ENCODE measurements around the gene AUTS2. TPM values are rescaled to one million over a fixed set of nuclear protein-coding genes. Genes with fewer than 3 reads are reported as not detected.
A peak's percentile ranks its signal among the peaks of the same experiment; 100 is the strongest.

The AUTS2 gene
- total RNA-seq, 3 donors from 2014 or later = 31.5 to 94.3 (median 81.3) TPM

DNA sequence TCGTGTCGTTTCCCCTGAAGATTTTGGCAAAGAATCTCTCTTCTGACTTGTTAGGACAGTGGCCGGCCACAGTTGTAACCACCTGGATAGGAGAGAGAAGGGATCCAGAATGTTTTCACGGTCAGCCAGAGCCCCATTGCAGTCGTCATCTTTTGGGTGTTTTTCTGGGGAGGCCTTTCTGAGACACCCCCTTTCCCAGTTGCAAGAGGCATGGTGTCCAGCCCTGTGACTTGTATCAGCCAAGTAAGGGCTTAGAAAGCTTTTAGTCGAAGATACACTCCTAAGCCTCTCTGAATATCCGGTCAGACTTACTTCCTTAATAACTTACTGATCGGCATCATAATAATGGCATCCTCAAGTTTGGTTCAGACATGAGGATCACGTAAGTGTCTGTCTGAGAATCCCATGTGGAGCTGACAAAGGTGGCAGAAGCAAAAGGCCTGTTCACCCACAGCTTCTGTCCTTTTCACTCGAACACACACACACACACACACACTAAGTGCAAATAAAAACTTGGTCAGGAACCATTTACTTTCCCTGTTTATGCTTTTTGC lies 1098.0 kb downstream of the AUTS2 start:
- Histone ChIP-seq H3K4me1 (peaks cover 0 to 5% of the 10 kb centered on the region in 2 donors), H3K4me3 (peak overlapping the region; percentile 78 to 84 (median 82)), H3K27ac (peak overlapping the region; percentile 64 to 86), H3K9me3 (no peaks in the 10 kb centered on the region), H3K36me3 (no peaks in the 10 kb centered on the region), H3K27me3 (no peaks in the 10 kb centered on the region)
- no peak for TF ChIP-seq POLR2A (IDR thresholded peaks at IDR 0.05)
- no peak for TF ChIP-seq POLR2AphosphoS5 (IDR thresholded peaks at IDR 0.05)
- TF ChIP-seq, protein P1, sequence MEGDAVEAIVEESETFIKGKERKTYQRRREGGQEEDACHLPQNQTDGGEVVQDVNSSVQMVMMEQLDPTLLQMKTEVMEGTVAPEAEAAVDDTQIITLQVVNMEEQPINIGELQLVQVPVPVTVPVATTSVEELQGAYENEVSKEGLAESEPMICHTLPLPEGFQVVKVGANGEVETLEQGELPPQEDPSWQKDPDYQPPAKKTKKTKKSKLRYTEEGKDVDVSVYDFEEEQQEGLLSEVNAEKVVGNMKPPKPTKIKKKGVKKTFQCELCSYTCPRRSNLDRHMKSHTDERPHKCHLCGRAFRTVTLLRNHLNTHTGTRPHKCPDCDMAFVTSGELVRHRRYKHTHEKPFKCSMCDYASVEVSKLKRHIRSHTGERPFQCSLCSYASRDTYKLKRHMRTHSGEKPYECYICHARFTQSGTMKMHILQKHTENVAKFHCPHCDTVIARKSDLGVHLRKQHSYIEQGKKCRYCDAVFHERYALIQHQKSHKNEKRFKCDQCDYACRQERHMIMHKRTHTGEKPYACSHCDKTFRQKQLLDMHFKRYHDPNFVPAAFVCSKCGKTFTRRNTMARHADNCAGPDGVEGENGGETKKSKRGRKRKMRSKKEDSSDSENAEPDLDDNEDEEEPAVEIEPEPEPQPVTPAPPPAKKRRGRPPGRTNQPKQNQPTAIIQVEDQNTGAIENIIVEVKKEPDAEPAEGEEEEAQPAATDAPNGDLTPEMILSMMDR (IDR thresholded peaks at IDR 0.05) = no peak
- intact Hi-C loops (cut with DNase I; ENCODE audit: low total_unique reads) = no loop called here
- DNase-seq (ENCODE audit: low spot score in 2 of 2) = no peak

DNA sequence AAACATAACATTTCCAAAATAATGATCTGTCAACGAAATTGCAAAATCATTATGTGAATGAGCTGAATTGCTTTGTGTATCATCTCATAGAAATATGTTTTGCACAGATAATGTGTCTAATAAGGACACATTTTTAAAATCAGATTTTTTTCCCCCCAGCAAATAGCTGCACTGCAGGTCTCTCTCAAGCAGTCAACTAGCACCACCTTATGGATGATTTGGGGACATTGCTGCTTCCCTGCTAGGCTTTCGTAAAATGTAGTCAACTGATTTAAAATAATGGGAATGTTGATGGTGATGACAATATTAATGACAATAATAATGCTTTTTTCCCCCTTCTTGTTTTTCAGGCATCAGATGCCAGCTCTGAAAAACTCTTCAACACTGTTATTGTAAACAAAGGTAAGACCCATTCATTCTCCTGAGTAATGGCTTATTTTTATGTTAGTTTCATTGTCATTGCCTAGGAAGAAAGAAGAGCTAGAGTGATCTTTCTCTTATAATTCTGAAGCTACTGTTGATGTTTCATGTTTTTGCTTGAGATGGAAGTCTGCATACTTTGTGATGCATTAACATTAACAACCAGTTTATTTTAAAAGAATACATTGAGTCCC lies 1100.1 kb downstream of the AUTS2 start:
- H3K36me3 ChIP-seq = no peaks in the 10 kb centered on the region
- DNase-seq (ENCODE audit: low spot score in 2 of 2) = no peak
- peak overlapping the region in 1 of 3 donors; percentile 3 for H3K4me3 ChIP-seq
- no peaks in the 10 kb centered on the region for H3K27me3 ChIP-seq
- no peak overlapping the region for H3K27ac ChIP-seq
- TF ChIP-seq, protein P1 (IDR thresholded peaks at IDR 0.05) = peak in 2 of 3 donors; percentile 75 to 83
- TF ChIP-seq POLR2AphosphoS5 (IDR thresholded peaks at IDR 0.05) (no peak), POLR2A (IDR thresholded peaks at IDR 0.05) (no peak)
- peaks cover 0 to 5% of the 10 kb centered on the region in 2 donors for H3K4me1 ChIP-seq
- intact Hi-C loops (cut with DNase I; ENCODE audit: low total_unique reads) = no loop called here
- H3K9me3 ChIP-seq = no peaks in the 10 kb centered on the region

DNA sequence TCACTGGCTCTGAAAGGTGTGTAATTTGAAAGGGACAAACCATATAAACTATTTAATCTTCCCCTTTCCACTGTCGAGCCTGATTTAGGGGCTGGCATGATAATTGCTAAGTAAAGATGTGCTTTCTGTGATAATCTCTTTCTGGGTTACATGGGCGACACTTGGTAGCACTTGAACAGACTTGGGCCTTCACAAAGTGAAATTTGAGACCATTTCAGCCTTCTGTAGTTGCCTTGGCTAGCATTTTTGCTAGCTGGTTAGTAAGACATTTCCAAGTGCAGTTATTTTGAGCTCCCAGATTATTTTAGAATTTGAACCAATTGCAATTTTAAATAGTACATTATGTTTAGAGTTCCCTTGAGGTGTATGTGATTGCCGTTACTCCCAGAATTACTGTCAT lies 1101.0 kb downstream of the AUTS2 start:
- Histone ChIP-seq H3K27me3 (no peaks in the 10 kb centered on the region), H3K4me3 (no peak overlapping the region), H3K27ac (no peak overlapping the region), H3K4me1 (peaks cover 0 to 5% of the 10 kb centered on the region in 2 donors), H3K36me3 (no peaks in the 10 kb centered on the region), H3K9me3 (no peaks in the 10 kb centered on the region)
- no peak for DNase-seq (ENCODE audit: low spot score in 2 of 2)
- TF ChIP-seq POLR2A (IDR thresholded peaks at IDR 0.05) (no peak), POLR2AphosphoS5 (IDR thresholded peaks at IDR 0.05) (no peak)
- TF ChIP-seq, protein P1 (IDR thresholded peaks at IDR 0.05) = no peak
- intact Hi-C loops (cut with DNase I; ENCODE audit: low total_unique reads) = no loop called here

DNA sequence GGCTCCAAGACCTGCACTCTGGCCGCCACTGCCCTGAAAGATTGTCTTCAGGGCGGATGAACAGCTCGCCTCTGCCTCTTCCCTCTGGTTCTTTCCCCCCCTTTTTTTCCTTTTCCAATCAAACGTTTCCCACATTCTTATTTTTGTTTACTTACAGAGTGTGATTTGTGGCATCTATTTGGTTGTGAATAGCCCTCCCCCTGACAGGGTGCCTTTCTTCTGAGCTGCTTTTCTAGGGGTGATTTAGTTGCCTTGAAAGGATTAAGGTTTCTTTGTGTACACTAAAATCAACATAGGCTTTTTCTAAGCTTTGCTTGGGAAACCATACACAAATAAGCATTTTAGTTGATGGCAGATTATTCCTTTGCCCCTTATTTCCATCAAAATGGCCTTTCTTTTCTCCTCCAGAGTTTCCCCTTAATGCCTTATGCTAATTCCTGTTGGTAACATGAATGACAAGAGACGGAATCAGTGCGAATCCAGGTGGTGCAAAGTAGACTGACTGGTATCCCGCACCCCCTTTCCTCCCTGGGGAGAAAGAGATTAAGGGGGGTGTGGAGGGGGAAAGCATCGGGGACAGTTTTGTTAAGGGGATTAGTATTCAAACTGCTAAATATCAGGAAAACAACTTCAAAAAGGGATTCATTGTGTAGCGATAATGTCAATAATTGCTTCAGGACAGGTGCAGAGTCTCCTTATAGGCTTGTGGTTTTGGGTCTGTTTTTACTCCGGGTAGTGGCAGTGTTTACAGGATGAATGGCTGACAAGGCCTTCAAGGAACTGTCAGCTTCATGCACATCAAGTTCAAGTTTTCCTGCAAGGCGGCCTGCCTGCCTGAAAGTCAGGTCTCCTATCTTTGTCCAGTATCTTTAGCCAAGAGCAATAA lies 1102.0 kb downstream of the AUTS2 start:
- Histone ChIP-seq H3K4me3 (no peak overlapping the region), H3K27me3 (no peaks in the 10 kb centered on the region), H3K27ac (peak overlapping the region in 1 of 2 donors; percentile 3), H3K36me3 (no peaks in the 10 kb centered on the region), H3K4me1 (peaks cover 0 to 5% of the 10 kb centered on the region in 2 donors), H3K9me3 (no peaks in the 10 kb centered on the region)
- TF ChIP-seq, protein P1 (IDR thresholded peaks at IDR 0.05) = no peak
- TF ChIP-seq POLR2A (IDR thresholded peaks at IDR 0.05) (no peak), POLR2AphosphoS5 (IDR thresholded peaks at IDR 0.05) (no peak)
- intact Hi-C loops (cut with DNase I; ENCODE audit: low total_unique reads) = no loop called here
- DNase-seq (ENCODE audit: low spot score in 2 of 2) = no peak

Data from breast epithelium (tissue), 4 donors.